Activated T-cell treated with anti-CD3 and anti-CD28 coated beads for 24 hours (primary cell): ENCODE data around the gene FAM24A.
A peak's percentile ranks its signal among the peaks of the same experiment; 100 is the strongest.
"Not testable (repeated sequence)": the region's sequence is repeated elsewhere in the genome, so short reads cannot be mapped to it uniquely, and the experiment has no call there.

ENCODE experiments used
- DNase-seq: peaks from one replicate; pipeline ENCODE4 v3.0.0-alpha.2; 2020; ENCODE audit warnings: low read depth

Gene FAM24A

GRCh38 chr10:122910310-122910709 is at the start of gene FAM24A:
TSS of gene FAM24A (plus strand) at chr10:122910610. CDS start at chr10:122911635, 1,025 bp downstream.
- no peak for DNase-seq

GRCh38 chr10:122861711-122862161 is 48.7 kb upstream of the FAM24A start:
- no peak for DNase-seq

DNA sequence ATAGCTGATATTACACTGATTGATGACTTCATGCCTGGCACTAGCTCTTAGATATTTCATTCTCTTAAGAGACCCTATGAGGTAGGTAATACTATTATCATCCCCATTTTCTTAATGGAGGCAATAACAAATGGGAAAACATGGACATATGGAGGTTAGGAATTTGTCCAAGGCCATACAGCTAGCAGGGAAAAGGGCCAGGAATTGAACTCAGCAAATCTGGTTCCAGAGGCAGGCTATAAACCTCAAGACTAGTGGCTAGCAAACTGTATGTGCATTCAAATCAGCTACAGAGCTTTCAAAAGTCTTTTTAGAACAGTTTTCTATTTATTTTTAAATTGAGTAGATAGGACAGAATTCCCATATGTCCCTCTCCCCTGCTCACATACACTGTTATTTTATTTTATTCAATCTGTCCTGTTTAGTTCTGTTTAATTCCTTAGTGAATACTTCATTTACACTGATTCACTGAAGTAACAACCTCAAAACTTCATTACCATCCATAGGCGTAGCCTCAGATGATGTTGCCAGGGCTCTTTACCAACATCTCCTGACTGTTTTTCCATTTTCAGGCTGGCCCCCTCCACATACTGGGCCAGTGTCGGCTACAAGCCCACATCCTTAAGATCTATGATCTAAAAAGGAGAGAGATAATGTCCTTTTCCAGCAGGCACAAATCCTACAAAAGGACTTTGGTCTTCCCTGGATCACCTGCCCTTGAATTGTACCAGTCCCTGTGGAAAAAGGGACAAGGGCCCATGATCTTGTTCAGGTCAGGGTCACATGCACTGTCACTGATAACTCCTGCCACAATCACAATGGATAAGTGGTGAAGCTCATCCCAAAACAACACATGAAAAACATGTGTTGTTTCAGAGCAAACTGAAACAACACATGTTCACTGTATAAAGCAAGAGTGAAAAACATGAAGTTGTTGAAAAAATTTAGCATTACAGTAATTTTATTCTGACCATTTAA is 46.9 kb upstream of the FAM24A start:
- DNase-seq = no peak

- DNase-seq = no peak
Measured at GRCh38 chr10:122864194-122864592, 46.2 kb upstream of the FAM24A start.

DNA sequence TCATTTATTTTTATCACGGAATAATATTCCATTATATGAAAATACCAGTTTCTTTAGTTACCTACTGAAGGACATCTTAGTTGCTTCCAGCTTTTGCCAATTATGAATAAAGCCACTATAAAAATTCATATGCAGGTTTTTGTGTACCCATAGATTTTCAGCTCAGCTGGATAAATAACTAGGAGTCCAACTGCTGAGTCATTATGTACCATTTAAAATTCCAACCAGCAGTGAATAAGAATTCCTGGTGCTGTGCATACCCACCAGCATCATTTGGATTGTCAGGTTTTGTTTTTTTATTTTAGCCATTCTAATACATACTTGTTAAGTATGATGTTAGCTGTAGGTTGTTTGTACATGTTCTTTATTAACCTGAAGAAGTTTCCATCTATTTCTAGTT is 45.5 kb upstream of the FAM24A start:
- DNase-seq = no peak

GRCh38 chr10:122866757-122867482 is 43.5 kb upstream of the FAM24A start:
- not testable (repeated sequence) for DNase-seq

GRCh38 chr10:122868768-122869167 is 41.6 kb upstream of the FAM24A start:
- not testable (repeated sequence) for DNase-seq

- not testable (repeated sequence) for DNase-seq
Measured at GRCh38 chr10:122871947-122872346, 38.5 kb upstream of the FAM24A start.

DNA sequence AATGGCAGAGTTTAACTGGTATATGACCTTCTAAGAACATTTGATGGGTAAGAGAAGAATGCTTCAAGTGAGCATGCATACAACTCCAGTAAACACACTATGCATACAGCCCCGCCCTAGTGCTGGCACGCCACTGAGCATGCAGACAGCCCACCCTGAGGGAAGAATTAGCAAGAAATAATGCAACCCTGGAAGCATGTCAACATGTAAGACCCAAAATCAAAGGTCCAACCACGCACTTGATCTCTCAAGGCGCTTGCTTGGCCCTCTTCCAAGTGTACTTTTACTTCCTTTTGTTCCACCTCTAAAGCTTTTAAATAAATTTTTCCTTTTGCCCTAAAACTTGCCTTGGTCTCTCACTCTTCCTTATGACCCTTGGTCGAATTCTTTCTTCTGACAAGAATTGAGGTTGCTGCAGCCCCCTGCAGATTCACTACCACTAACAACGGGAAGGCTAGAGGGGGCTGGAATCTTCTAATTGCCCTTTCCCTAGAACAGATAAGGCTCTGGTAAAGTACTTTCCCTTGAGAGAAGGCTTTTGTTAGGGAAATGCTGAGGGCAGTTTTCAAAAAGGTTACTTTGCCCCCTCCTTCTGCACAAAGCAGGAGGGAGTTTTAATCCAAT is 34.5 kb upstream of the FAM24A start:
- no peak for DNase-seq

DNA sequence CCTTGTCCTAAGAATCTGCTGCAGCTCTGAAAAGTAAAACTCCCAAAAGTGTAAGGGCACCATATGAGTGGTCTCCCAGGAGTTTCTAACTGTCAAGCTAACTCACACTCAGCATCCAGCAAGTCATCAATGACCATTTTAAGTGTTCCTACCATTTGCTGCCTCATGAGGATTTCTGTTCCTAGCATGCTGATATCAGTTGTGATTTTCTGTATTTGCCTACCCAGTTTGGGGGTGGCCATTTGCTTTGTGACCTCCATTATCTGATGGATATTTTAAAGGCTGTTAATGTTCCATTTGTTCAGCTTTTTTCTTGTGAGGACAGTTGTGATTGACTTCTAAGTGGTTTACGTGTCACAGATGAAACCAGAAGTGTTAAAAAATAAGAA is 33.9 kb upstream of the FAM24A start:
- no peak for DNase-seq

GRCh38 chr10:122877264-122877663 is 33.1 kb upstream of the FAM24A start:
- no peak for DNase-seq

DNA sequence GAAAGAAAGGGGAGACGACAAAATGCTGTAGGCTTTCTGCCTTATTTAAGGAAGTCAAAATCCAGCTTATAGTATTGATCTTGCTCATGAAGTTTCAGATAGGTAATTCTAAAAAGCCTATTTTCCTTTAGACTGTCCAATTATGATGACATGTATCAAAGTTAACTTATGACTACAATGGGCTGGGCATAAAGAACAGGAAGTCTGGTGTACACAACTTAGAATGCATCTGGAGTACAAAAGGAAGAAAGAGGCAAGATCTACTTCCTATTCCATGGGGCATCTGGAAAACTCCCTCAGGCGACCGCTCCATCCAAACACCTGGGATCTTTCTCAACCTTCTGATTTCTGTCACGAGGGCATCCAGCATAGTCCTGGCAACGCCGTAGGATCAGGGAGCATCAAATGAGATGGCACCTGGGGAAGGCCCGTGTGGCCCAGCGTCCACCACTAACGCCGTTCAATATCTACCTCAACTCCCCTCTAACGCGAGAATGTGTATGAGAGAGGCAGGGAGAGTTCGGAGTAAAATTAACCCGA is 31.5 kb upstream of the FAM24A start:
- no peak for DNase-seq

DNA sequence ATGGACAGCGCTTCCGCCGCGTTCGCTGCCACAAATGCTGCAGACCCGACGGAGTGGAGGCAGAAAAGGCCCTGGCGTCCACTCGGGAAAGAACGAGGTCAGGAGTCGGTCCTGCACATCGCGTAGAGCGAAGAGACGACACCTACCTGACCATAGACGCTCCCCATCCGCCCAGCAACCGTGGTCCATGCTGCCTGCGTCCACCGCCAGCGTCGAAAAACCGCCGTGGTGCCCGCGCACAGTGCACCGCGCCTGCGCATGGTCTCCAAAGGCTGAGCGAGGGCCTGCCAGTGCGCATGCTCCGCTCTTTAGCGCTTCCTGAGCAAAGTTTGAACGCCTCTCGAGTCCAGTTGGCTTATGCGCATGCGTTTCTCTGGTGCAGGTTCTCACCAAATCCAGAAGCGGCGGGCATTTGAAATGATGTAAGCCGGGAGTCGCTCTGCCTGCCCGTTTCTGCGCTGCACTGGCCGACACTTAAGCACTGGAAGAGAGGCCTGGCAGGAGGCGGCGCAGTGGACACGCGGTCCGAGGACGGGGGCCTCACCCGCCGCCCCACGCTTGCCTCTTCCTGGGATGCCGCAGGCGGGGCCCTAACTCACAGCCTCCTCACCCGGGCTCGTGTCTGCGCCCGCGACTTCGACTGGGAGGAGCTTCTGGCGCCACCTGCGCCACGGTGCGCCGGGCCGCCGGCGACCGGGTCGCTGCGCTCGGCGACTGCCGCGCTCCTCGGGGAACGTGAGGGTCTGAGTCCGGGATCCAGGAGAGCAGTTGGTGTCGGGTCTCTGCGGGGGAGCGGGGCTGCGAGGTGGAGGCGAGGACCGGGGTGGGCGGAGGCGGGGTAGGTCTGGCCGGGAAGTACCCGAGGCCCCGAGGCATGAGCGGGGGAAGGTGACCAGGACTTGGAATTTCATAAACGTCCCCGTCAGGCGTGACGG is 30.8 kb upstream of the FAM24A start, which contains the start of gene FAM24B:
TSS of gene FAM24B (minus strand) at position 243 of the 935 bp plus-strand sequence. CDS start 29,066 bp downstream, outside the sequence.
- peak; percentile 95 for DNase-seq

GRCh38 chr10:122882766-122883165 is 27.6 kb upstream of the FAM24A start:
- no peak for DNase-seq

DNA sequence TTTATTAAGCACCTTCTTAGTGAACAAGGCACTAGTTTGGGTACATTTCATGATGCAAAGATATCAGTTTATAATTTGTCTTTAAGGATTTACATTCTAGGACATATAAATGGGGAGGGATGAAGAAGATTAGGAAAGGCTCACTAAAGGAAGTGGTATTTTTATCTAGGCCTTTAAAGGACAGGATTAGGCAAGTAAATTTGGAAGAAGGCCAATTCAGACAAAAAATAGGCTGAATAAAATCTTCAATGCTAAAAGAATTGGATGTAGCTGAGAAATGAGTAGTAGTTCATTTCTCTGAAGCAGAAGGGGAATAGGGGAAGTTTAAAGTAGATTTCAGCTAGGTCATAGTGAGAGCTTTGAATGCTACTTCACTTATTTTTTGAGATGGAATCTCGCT is 26.2 kb upstream of the FAM24A start:
- no peak for DNase-seq

- DNase-seq = no peak
Measured at GRCh38 chr10:122894261-122894944, 16.0 kb upstream of the FAM24A start.

GRCh38 chr10:122903861-122904260 is 6.5 kb upstream of the FAM24A start:
- not testable (repeated sequence) for DNase-seq

GRCh38 chr10:122911889-122912484 is 1.6 kb downstream of the FAM24A start:
- DNase-seq = peak; percentile 23

DNA sequence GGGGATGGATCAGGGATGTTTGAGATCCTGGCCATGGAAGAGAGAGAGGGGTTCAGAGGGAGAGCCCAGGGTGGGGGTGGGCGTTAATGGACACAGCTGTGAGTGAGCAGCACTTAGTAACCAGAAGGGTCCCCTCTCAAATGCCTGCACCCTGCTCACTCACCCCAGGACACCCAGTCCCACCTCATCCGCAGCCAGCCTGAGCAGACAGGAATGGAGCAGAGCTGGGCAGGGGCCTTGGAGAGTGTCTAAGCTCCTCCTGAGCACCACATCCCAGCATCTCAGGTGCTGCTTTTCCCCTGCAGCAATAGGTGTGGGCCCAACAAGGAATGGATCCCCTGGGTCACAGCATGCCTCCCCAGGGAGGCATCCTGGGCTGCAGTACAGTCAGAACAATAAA is 5.3 kb downstream of the FAM24A start:
- no peak for DNase-seq

GRCh38 chr10:122930140-122930539 is 19.7 kb downstream of the FAM24A start:
- no peak for DNase-seq
